Measurements from ENCODE around the gene KDM5A. TPM values are rescaled to one million over a fixed set of nuclear protein-coding genes. Genes with fewer than 3 reads are reported as not detected.

The KDM5A gene
- total and polyA plus RNA-seq, 2 experiments from 2014 or later = 30.8 to 54.7 TPM

DNA sequence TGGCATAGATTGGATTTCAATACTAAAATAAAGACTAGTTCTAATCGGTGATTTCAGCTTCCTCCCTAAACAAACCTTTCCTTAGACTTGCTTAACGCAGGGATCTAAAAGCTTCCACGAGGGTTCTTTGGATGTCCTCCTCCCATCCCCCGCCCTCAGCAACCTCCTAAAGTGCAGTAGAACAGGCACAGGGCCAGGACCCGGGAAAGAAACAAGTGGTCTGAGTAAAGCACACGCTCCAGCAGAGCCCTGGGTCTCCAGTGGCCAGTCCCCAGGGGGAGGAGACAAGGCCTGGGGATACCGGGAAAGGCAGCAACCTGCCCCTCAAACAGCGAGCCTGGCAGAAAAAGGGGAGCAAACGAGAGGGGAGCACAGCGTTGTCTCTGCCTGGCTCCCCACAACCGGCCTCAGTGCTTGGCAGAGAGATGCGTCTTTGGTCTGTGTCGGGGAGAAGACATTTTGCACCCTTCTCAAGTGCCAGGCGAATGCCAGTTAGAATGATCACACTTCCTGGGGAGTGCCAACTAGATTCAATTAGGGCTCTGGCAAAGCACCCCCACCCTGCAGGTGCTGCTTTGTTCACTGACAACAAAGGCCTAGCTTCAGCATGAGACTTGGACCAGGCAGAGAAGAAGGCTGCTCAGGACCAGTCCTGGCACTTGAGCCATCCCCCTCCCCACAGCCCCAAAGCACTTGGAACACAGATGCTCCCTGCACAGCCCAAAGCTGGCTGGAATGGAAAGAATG, 158.0 kb downstream of the KDM5A start:
- no peaks in the 10 kb centered on the region for H4K20me1 ChIP-seq (ENCODE audit: insufficient read depth, poor library complexity, severe bottlenecking)
- DNase-seq (ENCODE audit: low spot score) = no peak
- no peak for TF ChIP-seq EZH2phosphoT487 (IDR thresholded peaks at IDR 0.05; ENCODE audit: low read depth, severe bottlenecking, unreplicated experiment)
- TF ChIP-seq EZH2 (IDR thresholded peaks at IDR 0.05; ENCODE audit: borderline replicate concordance) = no peak
- TF ChIP-seq, protein P1, sequence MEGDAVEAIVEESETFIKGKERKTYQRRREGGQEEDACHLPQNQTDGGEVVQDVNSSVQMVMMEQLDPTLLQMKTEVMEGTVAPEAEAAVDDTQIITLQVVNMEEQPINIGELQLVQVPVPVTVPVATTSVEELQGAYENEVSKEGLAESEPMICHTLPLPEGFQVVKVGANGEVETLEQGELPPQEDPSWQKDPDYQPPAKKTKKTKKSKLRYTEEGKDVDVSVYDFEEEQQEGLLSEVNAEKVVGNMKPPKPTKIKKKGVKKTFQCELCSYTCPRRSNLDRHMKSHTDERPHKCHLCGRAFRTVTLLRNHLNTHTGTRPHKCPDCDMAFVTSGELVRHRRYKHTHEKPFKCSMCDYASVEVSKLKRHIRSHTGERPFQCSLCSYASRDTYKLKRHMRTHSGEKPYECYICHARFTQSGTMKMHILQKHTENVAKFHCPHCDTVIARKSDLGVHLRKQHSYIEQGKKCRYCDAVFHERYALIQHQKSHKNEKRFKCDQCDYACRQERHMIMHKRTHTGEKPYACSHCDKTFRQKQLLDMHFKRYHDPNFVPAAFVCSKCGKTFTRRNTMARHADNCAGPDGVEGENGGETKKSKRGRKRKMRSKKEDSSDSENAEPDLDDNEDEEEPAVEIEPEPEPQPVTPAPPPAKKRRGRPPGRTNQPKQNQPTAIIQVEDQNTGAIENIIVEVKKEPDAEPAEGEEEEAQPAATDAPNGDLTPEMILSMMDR (IDR thresholded peaks at IDR 0.05; ENCODE audit: poor library complexity) = no peak
- no peaks in the 10 kb centered on the region for H3K79me2 ChIP-seq
- H3K4me2 ChIP-seq = no peak overlapping the region
- no peaks in the 10 kb centered on the region for H3K4me1 ChIP-seq (ENCODE audit: insufficient read depth)
- H3K27me3 ChIP-seq = no peaks in the 10 kb centered on the region
- no peak overlapping the region for H2AFZ ChIP-seq
- no peak overlapping the region for H3K27ac ChIP-seq
- no peaks in the 10 kb centered on the region for H3K36me3 ChIP-seq (replicated peaks; ENCODE audit: insufficient read depth, low read depth)
- no peaks in the 10 kb centered on the region for H3K9me3 ChIP-seq (ENCODE audit: low read depth)
- no peaks in the 10 kb centered on the region for H3K9me2 ChIP-seq (replicated peaks; ENCODE audit: insufficient read depth)
- 83% methylated on average over 14 of the region's 14 CpGs for WGBS (ENCODE audit: low lambda C conversion rate, missing lambda C conversion rate)
- H3K4me3 ChIP-seq = no peak overlapping the region

Other genes starting within 250 kb of the KDM5A start
- gene SLC6A12, start 175.2 kb downstream of the KDM5A start, total RNA-seq = 7.9 and 10.3 TPM in 2 replicates
- gene SLC6A12, start 175.2 kb downstream of the KDM5A start, polyA plus RNA-seq = 3.9 and 6.1 TPM in 2 replicates
- gene SLC6A13, start 126.5 kb downstream of the KDM5A start, total RNA-seq = 1.9 and 3.8 TPM in 2 replicates
- gene SLC6A13, start 126.5 kb downstream of the KDM5A start, polyA plus RNA-seq = 5.9 and 13.0 TPM in 2 replicates
- gene CCDC77, start 12.3 kb upstream of the KDM5A start, total RNA-seq = 5.5 and 15.2 TPM in 2 replicates
- gene CCDC77, start 12.3 kb upstream of the KDM5A start, polyA plus RNA-seq = 5.3 and 11.2 TPM in 2 replicates
- gene B4GALNT3, start 70.6 kb upstream of the KDM5A start, total RNA-seq = 10.6 and 13.9 TPM in 2 replicates
- gene B4GALNT3, start 70.6 kb upstream of the KDM5A start, polyA plus RNA-seq = 3.7 and 4.4 TPM in 2 replicates